ENCODE results near the gene STK39. TPM values are rescaled to one million over a fixed set of nuclear protein-coding genes. Genes with fewer than 3 reads are reported as not detected.

STK39 gene
- total and polyA plus RNA-seq, 4 donors, result 8.5 to 18.7 (median 11.2) TPM

DNA sequence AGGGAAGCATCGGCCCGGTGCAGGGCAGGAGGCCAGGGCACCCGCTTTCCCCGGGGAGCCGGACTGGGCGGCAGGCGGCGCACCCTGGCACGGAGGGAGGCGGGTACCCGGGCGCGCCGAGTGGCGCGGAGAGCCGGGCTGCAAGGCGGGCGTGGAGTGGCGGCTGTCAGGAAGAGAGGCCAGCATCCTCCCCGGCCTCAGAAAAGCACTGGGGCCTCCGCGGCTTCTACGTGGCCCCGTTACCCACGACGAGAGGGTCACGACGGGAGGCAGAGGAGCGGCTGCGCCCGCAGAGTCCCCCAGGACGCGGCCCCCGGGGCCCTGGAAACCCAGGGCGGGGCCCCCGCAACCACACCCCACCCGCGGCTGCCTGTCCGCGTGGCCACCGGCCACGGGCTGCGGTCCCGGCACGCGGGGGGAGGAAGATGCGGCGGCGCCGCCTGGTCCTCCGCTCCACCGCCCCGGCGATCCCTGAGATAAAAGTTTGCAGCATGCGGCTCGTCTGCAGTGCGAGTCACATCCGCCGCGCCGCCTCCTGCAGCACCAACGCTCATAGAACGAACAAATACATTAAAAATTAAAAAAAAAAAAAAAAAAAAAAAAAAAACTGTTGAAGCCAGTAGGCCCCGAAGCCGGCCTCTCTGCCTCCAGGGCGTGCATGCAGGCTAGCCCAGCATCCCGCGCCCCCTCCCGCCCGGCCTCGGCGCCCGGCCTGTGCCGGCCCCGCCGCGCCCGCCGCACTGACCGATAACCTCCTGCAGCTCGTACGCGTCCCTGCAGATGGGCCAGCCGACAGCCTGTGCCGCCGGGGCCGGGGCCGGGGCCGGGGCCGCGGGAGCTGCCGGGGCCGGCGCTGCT lies 683 bp downstream of the STK39 start:
- Histone ChIP-seq H3K9me3 (ENCODE audit: control insufficient read depth in 4 of 4, insufficient read depth in 3 of 4, low read length in 3 of 4) (no peaks in the 10 kb centered on the region), H3K27me3 (ENCODE audit: control insufficient read depth in 3 of 3, insufficient read depth in 3 of 3, low read length in 2 of 3) (no peaks in the 10 kb centered on the region), H3K27ac (ENCODE audit: low read depth in 1 of 2, low read length in 1 of 2) (peak overlapping the region; percentile 88 to 96), H3K4me3 (peak overlapping the region; percentile 72), H3K9ac (ENCODE audit: insufficient read depth in 1 of 2, low read length in 2 of 2) (peak overlapping the region in 1 of 2 donors; percentile 40), H3K4me1 (ENCODE audit: control insufficient read depth in 5 of 5, insufficient read depth in 5 of 5, low read length in 5 of 5) (peaks cover 8 to 24% (median 12%) of the 10 kb centered on the region in 5 donors), H3K36me3 (ENCODE audit: control insufficient read depth in 4 of 4, insufficient read depth in 4 of 4, low read length in 4 of 4) (no peaks in the 10 kb centered on the region)
- WGBS, 2 donors, result 1% methylated on average over 71 to 95 of the region's 95 CpGs
- TF ChIP-seq, protein P1, sequence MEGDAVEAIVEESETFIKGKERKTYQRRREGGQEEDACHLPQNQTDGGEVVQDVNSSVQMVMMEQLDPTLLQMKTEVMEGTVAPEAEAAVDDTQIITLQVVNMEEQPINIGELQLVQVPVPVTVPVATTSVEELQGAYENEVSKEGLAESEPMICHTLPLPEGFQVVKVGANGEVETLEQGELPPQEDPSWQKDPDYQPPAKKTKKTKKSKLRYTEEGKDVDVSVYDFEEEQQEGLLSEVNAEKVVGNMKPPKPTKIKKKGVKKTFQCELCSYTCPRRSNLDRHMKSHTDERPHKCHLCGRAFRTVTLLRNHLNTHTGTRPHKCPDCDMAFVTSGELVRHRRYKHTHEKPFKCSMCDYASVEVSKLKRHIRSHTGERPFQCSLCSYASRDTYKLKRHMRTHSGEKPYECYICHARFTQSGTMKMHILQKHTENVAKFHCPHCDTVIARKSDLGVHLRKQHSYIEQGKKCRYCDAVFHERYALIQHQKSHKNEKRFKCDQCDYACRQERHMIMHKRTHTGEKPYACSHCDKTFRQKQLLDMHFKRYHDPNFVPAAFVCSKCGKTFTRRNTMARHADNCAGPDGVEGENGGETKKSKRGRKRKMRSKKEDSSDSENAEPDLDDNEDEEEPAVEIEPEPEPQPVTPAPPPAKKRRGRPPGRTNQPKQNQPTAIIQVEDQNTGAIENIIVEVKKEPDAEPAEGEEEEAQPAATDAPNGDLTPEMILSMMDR (IDR thresholded peaks at IDR 0.05; ENCODE audit: control extremely low read depth, extremely low read depth), result no peak
- peak; percentile 72 to 77 (median 77) for DNase-seq
- peak; percentile 75 for ATAC-seq (ENCODE audit: insufficient read depth, low FRiP score)

- peak; percentile 4 for ATAC-seq (ENCODE audit: insufficient read depth, low FRiP score)
- TF ChIP-seq, protein P1 (IDR thresholded peaks at IDR 0.05; ENCODE audit: control extremely low read depth, extremely low read depth), result no peak
- H3K4me1 ChIP-seq (ENCODE audit: control insufficient read depth in 5 of 5, insufficient read depth in 5 of 5, low read length in 5 of 5), result peaks cover 9 to 30% (median 17%) of the 10 kb centered on the region in 5 donors
Observed at GRCh38 chr2:168246072-168246482, 1.3 kb downstream of the STK39 start.

GRCh38 chr2:168245074-168245825 lies 2.1 kb downstream of the STK39 start:
- ATAC-seq (ENCODE audit: insufficient read depth, low FRiP score) (no peak), DNase-seq (no peak)
- Histone ChIP-seq H3K27me3 (ENCODE audit: control insufficient read depth in 3 of 3, insufficient read depth in 3 of 3, low read length in 2 of 3) (no peaks in the 10 kb centered on the region), H3K4me3 (no peak overlapping the region), H3K4me1 (ENCODE audit: control insufficient read depth in 5 of 5, insufficient read depth in 5 of 5, low read length in 5 of 5) (peaks cover 9 to 31% (median 24%) of the 10 kb centered on the region in 5 donors), H3K36me3 (ENCODE audit: control insufficient read depth in 4 of 4, insufficient read depth in 4 of 4, low read length in 4 of 4) (no peaks in the 10 kb centered on the region), H3K9me3 (ENCODE audit: control insufficient read depth in 4 of 4, insufficient read depth in 3 of 4, low read length in 3 of 4) (no peaks in the 10 kb centered on the region), H3K9ac (ENCODE audit: insufficient read depth in 1 of 2, low read length in 2 of 2) (peak overlapping the region in 1 of 2 donors; percentile 49), H3K27ac (ENCODE audit: low read depth in 1 of 2, low read length in 1 of 2) (peak overlapping the region in 1 of 2 donors; percentile 49)
- WGBS, 2 donors, result 65 to 80% methylated on average over 7 of the region's 7 CpGs
- TF ChIP-seq, protein P1 (IDR thresholded peaks at IDR 0.05; ENCODE audit: control extremely low read depth, extremely low read depth), result no peak

More at GRCh38 chr2:168246072-168246482, 1.3 kb downstream of the STK39 start:
- Histone ChIP-seq H3K36me3 (ENCODE audit: control insufficient read depth in 4 of 4, insufficient read depth in 4 of 4, low read length in 4 of 4) (no peaks in the 10 kb centered on the region), H3K27ac (ENCODE audit: low read depth in 1 of 2, low read length in 1 of 2) (peak overlapping the region; percentile 76 to 96), H3K9ac (ENCODE audit: insufficient read depth in 1 of 2, low read length in 2 of 2) (no peak overlapping the region), H3K27me3 (ENCODE audit: control insufficient read depth in 3 of 3, insufficient read depth in 3 of 3, low read length in 2 of 3) (no peaks in the 10 kb centered on the region), H3K9me3 (ENCODE audit: control insufficient read depth in 4 of 4, insufficient read depth in 3 of 4, low read length in 3 of 4) (no peaks in the 10 kb centered on the region), H3K4me3 (peak overlapping the region; percentile 72)
- WGBS, 2 donors, result 21 to 26% methylated on average over 11 of the region's 11 CpGs
- peak in 1 of 3 donors; percentile 24 for DNase-seq
